HG03095 (cell line): ENCODE data around the gene VPS37C.
"Not testable (repeated sequence)": the region's sequence is repeated elsewhere in the genome, so short reads cannot be mapped to it uniquely, and the experiment has no call there.

Experiments used
- ATAC-seq: cut with Tn5 transposase; IDR thresholded peaks from one replicate; pipeline ENCODE4 v1.9.1; 2021; ENCODE audit warnings: moderate library complexity; ENCODE audit not compliant: unreplicated experiment

Gene VPS37C

DNA sequence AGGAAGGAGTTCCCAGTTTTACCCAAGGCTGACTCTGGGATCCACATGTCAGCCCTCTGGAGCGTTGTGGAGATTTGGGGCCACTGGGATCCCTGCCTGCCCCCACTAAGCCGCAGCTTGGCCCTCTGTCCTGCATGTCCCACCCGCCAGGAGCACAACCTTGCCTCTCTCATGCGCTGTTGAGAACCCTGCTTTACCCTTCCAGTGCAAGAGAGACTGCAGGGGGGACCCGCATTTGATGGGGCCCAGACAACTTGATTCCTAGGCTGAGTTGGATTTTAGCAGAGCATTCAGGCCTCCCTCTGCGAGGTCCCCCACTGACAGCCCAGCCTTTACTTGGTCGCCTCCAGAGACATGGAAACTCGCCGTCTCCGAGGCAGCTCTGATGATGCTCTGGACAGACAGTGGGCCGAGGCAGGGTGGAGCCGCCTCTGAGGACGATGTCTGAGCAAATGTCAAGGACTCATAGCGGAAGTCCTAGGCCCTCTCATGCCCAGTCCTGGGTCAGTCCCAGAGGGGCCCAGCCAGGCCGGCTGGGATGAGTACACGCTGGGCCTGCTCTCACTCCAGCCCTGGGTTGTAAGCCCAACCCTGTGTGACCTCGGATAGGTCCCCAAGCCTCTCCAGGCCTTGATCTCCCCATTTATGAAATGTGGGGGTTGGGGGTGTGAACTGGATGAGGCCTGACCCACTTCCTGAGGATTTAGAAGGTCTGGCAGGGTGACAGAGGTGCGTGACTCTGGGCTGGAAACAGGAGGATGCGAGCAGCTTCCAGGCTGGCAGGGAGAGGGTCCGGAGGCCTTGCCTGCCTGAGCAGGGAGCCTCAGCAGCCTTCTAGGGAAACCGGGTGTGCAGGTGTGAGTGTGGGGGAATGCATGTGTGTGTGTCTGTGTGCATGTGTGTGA lies 58.3 kb downstream of the VPS37C start:
- no peak for ATAC-seq

DNA sequence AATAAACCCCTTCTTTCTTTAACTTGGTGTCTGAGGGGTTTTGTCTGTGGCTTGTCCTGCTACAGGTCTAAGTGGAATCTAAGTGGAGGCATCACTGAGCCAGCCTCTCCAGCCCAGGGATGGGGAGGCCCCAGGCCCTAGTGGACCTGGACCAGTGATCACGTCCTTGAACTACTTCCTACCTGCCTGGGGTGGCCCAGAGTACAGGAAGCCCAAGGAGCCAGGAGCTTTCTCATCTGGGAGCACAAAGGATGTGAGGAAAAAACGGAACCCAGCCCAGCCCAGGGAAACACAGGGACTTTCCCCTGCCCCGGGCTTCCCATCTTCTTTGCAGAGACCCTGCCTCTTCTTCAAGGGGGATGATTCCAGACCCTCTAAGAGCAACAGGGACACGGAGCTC lies 62.4 kb downstream of the VPS37C start:
- ATAC-seq, result no peak

DNA sequence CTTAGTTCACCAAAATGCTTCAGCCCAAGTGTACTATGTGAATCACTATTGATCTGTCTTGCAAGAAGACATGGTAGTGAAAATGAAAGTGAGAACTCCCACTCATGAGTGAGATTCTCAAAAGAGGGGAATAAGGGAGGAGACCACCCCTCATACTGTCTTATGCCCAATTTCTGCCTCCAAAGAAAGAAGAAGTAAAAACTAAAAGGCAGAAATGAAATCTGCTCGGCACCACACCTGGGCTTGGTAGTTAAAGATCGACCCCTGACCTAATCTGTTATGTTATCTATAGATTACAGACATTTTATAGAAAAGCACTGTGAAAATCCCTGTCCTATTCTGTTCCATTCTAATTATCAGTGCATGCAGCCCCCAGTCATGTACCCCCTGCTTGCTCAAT lies 63.0 kb downstream of the VPS37C start:
- ATAC-seq, result not testable (repeated sequence)

DNA sequence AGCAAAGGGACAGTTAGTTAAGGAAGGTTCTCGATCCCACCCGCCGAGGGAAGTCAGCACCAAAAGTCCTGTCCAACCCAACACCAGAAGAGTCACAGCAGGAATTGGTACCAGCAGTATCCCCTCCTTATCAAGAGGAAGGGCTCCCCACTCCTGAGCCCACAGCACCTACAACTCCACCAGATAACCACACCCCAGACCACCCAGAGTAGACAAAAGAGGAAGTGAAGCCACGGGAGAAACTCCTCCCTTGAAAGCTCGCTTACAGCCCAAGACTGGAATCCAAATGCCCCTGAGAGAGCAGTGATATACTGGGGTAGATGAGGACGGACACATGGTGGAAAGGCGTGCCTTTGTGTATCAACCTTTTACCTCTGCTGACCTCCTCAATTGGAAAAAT lies 66.2 kb downstream of the VPS37C start:
- ATAC-seq, result no peak

DNA sequence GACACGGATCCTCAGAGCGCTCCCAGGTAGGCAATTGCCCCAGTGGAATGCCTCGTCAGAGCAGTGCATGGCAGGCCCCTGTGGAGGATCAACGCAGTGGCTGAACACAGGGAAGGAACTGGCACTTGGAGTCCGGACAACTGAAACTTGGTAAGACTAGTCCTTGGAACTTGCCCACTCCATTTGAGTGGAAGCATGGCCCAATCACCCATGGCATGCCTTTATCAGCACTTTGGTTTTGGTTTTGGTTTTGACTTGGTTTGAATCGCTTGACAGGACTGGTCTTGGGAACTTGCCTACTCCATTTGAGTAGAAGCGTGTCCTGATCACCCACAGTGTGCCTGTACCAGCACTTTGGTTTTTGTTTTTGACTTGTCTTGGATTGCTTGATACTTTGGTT lies 67.1 kb downstream of the VPS37C start:
- ATAC-seq, result not testable (repeated sequence)

DNA sequence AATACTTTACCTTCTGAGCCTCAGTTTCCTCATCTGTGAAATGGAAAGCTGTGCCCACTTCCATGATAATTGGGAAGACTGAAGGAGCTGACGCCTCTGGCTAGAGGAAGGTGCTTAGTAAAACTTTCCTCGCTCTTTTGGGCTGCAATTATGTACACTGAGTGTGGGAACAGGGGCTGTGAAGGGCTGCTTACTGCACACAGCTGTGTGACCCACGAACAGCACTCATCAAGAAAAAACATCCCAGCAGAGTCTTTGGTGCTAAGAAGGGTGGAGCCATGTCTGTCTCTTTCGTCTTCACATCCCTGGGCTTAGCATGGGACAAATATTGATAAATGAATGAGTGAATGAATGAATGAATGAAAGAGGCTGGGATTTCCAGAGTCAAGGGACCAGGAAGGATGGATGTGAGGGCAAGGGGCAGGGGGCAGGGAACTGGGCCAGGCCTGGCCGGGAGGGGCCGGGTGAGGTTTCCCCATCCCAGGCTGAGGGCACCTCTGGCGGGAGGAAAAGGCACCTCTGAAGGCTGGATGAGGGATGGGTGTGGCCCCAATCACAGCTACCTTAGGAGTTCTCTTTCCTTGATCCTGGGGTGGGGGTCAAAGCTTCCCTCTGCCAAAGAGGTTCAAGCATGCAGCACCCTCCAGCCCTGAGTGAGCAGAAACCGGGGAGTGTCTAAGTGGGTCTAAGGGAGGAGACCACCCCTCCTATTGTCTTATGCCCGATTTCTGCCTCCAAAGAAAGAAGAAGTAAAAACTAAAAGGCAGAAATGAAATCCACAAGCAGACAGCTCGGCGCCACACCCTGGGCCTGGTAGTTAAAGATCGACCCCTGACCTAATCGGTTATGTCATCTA lies 68.1 kb downstream of the VPS37C start:
- ATAC-seq, result no peak

DNA sequence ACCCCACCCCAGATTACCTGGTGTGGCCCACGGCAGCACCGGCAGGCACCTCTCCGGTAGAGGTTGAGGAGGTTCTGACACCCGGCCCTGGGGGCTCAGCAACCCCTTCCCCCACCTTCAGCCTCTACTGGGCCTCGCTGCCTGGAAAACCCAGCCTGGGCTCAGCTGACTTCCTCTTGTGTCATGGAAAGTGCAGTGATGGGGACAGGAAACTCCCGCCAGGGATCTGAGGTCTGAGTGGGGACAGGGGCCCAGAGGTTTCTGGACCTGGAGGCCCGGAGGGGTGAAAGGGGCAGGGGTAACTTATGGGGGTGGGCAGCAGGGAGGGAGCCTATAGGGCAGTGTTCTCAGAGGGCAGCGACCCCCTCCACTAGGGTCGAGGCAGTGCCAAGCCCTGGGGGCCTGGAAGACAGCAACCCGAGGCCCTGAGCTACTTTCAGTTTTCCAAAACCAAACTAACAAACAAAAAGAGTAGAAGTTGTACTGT lies 68.9 kb downstream of the VPS37C start:
- ATAC-seq, result no peak

DNA sequence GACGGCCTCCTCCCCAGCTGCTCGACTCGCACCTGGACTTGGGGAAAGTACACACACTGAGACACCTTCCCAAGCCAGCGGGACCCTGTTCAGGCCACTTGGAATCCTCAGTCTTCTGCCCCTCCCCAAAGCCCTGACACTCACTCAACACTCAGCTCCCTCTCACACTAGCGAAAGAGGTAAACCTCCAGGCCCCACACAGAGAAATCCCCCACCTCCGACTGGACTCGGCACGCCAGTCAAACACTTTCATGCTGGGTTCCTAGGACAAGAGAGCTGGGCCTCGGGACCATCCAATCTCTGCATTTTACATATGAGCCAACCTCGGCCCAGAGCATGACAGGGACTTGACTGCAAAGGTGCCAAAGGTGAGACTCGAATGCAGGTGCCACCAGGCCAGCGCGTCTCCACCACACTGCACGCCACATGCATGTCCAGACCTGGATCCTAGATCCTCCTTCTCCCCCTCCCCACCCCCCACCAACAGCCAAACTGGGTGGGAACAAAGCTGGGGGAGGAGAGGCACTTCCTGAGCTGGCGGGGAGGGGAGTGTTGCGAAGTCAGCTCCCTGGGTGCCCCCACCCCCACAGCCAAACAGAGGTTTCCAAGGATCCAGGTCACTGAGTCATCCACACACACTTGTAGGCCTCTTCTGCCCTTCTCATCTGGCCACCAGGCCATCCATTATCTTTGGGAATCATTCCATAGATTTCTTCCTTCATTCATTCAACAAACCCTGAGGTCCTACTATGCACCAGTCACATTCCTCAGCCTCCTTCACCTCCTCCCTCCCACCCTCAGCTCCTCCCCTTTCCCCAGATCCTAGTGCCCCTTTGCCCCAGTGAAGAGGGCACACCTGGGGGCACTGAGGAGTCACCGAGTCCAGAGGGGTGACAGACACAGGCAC lies 69.6 kb downstream of the VPS37C start:
- ATAC-seq, result no peak

DNA sequence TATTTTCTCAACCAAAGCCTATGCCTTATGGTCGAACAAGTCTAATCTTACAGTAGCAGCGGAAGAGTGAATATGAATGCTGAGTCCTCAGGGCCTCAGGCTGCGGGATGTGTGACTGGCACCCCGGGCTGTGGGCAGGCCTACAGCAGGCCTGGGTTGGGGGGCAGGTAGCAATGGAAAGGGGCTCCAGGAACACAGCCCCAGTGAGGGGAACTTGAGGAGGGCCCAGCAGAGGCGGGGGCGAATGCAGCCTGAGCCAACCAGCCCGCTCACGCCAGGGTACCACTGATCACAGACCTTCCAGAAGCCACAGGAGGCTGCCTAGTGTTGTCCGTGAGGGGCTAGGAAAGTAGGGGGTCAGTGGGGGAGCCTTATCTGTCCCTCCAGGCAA lies 70.2 kb downstream of the VPS37C start:
- ATAC-seq, result no peak

DNA sequence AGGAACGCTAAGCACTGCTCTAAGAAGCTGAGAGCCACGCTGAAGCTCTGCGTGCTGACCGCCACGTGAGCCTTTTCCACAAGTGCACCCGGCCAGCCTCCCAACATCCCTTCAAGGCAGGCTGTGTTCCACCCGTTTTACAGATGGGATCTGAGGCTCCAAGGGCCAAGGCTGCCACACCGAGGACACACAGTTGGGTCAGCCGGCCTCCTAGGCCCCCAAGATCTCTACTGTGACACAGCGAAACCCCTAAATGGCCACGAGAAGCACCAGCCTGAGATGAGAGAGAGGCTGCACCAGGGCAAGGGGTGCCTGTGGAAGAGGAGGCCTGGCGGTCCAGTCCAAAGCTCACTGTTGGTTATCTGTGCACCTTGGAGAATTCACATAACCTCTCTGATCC lies 70.7 kb downstream of the VPS37C start:
- ATAC-seq, result no peak

DNA sequence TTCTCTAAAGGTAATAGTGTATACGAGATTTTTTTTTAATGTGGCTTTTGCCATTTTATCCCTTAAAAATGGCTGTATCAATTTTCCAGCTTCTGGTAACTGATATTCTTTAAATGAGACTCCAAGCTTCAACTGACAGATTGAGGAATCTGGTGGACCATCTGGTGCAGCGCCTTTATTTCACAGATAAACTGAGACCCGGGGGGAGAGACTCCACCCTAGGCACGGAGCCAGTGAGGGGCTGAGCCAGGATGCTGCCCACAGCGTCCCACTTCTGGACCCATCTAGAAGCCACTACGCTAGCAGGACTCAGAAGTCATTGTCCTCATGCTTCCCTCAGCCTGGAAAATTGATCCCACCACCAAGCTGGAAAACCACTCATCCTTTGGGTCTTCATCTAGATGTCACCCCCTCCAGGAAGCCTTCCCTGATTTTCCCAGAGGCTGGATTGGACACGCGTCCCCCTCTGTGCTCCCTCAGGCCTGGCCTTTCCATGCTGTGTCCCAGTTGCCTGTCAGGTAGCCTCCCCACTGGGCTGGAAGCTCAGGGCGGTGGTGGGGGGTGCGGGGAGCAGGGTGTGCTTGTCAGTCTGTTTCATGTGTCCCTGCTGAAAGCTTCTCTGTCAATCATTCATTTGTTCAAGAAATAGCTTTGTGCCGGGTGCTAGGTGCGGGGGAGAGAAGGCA lies 71.3 kb downstream of the VPS37C start:
- ATAC-seq, result no peak

DNA sequence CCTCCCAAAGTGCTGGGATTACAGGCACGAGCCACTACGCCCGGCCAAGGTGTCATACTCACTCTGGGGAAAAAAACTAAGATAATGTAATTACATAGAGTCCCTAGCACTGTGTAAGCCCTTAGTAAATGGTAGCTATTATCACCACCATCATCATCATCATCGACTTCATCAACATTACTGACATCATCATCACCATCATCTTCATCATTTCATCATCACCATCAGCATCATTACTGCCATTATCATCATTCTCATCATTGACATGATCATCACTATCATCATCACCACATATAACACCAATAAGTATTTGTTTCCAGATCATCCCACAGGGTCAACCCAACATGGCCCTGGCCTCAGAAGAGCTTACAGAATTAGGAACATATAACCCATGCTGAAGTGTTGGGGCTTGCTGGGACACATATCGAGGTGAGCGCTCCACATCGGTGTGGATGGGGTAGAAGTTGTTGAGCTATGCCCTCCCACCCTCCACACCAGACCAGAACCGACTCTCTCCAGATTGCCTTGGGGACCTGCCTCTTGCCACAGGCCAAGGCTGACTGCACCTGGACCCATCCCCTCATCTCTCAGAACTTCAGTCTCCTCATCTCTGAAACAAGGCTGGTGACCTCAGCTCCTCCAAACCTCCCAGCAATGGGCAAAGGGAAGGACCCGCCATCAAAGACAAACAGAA lies 73.7 kb downstream of the VPS37C start:
- ATAC-seq, result no peak

DNA sequence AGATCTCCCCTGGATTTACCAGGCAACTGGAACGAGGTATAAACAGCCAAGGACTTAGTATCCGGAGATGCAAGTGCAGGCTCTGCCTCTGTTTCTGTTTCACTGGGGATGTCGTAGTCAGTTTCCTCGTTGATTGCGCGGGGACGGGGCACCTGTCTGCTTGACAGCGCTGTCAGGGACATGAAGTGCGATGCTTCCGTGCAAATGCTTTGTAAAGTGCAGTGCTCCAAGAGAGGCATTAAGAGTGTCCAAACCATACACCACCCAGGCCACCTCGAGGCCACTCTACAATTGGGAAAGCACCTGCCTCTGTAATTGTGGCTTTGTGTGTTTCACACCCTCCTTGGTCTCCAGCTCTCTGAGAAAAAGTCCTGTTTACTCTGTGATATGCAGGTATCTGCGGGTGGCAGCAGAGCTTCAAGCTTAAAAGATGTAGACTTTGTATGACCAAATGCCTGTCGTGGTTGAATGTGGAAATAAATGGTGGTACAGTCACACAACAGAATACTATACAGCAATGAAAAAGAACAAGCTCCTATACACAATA lies 77.6 kb downstream of the VPS37C start:
- no peak for ATAC-seq

DNA sequence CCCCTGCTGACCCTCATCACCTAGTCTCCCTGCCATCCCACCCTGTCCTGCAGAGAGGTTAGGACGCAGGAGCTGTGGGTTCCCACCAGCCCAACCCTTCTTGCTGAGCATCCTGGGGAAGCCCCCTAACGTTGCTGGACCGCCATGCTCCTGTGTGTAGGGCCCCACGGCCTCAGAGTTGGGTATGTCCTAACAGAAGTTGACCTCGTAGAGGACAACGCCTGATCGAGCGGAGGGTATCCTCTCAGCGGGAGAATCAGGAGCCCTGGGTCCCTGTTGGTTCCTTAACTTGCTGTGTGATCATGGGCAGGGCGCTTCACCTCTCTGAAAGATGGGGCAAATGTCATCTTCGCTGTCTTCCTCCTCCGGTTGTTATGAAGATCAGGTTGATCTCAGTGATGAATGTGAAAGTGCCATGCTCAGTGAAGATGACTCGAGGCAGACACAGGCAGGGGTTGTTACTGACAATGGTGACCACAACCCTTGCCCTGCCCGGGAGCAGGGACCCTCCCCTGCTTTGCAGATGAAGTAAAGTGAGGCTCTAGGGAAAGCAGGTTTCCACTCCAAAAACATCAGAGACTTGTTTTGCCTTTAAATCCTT lies 78.2 kb downstream of the VPS37C start:
- ATAC-seq, result no peak

DNA sequence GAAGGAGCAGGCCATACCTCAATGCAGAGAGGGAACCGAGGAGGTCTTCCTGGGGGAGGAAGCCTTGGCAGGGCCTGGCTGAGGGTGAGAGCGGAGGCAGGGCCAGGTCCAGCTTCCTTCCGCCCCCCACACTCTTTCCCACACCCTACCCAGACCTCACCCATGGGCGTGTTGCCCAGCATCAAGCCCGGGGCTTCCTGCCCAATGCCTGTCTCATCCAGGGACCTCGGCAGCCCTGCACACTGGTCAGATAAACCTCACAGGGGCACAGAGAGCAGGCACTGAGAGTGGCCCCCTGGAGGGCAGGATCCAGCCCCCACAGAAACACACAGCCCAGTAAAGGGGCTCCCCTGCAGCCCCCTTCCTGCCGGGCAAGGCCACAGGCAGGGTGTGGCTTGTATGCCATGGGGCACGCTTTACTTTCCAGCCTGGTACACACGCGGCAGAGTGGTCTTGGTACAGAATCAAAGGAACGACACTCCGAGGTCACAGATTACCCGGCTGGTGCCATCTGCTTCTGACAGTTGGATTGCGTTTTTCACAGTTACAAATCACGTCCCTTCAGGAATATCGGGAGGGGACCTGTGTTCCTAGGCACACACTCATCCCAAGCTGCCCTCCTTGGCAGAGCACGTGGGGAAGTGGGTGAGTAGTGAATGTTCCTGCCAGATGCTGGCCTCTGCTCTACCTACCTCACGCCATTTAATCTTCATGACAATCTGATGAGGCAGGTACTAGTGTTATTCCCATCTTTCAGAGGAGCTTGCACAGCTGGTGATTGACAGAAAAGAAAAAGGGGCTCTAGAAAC lies 79.0 kb downstream of the VPS37C start:
- no peak for ATAC-seq

DNA sequence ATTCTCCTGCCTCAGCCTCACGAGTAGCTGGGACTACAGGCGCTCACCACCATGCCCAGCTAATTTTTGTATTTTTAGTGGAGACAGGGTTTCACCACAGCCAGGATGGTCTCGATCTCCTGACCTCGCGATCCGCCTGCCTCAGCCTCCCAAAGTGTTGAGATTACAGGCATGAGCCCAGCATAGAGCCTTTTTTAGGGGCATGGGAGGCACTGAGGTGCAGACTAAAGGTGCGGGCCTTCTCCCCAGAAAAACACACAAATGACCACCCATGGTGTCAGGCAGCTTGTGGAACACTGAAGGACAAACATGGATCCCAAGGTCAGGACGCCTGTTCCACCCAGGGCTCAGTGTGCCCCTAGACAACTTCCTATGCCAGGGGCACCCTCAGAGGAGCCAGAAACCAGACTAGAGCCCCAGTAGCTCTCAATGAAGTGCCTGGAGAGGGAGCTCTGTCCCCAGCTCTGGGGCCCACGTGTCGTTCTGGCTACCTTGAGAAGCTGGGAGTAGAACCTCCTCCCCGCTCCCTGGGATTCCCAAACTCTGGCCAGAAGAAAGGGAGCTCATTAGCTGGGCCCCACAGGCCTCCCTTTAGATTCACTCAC lies 80.1 kb downstream of the VPS37C start:
- no peak for ATAC-seq

DNA sequence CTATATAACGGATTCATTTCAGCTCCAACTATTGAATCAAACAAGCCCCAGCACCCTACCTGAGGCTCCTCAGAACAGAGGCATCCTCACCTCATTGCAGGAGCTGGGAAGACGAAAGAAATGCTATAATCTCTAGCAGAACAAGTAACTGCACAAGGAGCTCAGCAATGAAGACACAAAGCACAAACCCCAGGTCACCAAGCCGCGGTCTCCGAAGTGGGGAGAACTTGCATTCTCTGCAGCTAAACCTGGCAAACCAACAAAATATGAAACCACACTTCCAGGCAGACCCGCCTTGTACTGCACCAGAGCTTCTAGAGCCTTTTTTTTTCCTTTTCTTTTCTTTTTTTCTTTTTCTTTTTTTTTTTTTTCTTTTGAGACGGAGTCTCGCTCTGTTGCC lies 80.7 kb downstream of the VPS37C start:
- ATAC-seq, result no peak
